SKM-1 treated with dmso at 0.1 percent for 144 hours (cell line): ENCODE results near the gene ARL15.
A peak's percentile ranks its signal among the peaks of the same experiment; 100 is the strongest.
"Not testable (repeated sequence)": the region's sequence is repeated elsewhere in the genome, so short reads cannot be mapped to it uniquely, and the experiment has no call there.

Experiments used
- DNase-seq: peaks from one replicate; lab custom pipeline; 2025; ENCODE audit not compliant: unreplicated experiment; lab: John Stamatoyannopoulos, UW

Gene ARL15

GRCh38 chr5:53997736-53998627, 312.4 kb downstream of the ARL15 start:
- DNase-seq: no peak

DNA sequence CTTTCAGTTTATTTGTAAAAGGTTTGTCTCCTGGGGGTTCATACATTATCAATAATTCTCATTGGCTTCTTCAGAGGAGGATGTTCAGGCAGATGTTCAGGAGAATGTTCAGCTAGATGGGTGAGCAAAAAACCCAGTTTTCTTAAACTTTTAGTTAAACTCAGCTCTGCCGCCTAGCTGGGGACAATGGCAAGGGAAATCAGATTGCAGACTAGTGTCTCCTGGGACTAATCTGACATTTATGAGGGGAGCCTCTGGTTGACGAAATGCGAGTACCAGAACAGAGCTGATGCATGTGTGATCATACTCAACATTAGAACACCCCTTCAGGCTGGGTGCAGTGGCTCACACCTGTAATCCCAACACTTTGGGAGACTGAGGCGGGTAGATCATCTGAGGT, 314.4 kb downstream of the ARL15 start:
- no peak for DNase-seq

DNA sequence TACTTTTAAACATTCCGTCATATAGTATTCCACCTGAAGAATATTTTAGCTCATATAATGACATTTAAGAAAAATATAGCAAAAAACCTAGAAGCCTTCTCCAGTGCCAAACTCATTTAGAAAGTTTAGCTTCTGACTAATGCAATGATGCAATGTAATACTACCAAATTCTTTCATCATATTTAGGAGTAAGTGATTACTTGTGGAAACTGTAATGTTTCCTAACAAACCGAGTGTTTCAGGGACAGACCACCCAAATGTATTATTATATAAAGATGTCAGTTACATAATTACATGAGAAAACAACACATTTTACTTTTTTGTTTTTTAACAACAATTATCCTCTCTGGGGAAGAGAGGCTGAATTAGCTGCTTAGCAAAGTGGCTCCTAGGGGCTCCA, 316.2 kb downstream of the ARL15 start:
- DNase-seq: no peak

GRCh38 chr5:53991942-53992341, 318.4 kb downstream of the ARL15 start:
- peak; percentile 3 for DNase-seq

DNA sequence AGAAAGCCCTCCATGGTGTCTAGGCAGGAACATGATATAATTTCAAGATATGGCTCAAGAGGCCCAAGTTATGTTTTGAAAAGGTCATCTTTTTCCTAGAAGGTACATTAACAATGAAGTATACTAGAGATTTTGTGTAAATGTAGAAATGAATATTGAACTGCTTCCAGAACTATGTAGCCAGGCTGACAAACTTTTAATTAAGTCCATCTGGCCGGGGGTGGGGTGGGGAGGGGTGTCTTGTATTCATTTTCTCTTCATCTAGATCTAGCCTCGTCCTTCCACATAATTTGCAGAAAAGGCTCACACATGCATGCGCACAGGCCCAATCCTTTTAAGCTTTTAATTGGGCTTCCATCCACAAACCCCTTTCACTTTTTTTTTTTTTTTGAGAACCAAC, 323.3 kb downstream of the ARL15 start:
- no peak for DNase-seq

DNA sequence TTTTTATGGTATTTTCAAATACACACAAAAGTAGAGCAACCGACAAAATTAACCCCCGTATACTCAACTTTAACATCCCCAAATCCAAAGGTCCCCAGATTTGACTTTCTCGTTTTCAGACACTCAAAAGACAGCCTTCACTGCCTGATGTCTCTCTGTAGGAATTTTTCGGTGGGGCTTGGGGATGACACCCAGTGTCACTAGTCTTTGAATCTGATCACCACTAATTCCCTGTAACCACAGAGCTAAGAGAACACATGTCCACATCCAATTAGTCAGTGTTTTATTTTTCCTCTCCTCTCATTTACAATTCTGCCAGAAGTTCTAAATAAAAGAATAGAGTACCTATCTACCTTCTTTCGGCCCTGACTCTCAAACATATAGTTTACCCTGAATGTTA, 324.6 kb downstream of the ARL15 start:
- DNase-seq: no peak

DNA sequence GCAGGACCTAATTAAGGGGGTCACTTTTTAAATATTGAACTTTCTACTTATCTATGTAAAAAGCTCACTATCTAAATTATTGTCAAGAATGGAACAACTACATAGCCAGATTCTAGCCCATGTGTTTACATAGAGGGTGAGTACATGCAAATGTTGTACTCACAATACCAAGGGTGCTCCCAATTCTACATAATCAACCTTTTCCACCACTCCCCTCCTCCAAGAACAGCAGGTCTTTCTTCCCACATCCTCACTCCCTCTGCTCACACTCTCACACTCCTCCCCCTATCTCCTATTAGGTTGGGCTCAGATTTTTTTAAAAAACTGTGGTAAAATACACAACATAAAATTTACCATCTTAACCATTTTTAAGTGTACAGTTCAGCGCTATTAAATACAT, 325.4 kb downstream of the ARL15 start:
- DNase-seq: no peak

- no peak for DNase-seq
These were observed 326.6 kb downstream of the ARL15 start for GRCh38 chr5:53983568-53984460.

- not testable (repeated sequence) for DNase-seq
These were observed 328.1 kb downstream of the ARL15 start for GRCh38 chr5:53982319-53982718.

- DNase-seq: no peak
These were observed 330.3 kb downstream of the ARL15 start for GRCh38 chr5:53980061-53980460.

- no peak for DNase-seq
These were observed 336.4 kb downstream of the ARL15 start for GRCh38 chr5:53974021-53974420.

- DNase-seq: no peak
These were observed 338.1 kb downstream of the ARL15 start for GRCh38 chr5:53972314-53972713.

DNA sequence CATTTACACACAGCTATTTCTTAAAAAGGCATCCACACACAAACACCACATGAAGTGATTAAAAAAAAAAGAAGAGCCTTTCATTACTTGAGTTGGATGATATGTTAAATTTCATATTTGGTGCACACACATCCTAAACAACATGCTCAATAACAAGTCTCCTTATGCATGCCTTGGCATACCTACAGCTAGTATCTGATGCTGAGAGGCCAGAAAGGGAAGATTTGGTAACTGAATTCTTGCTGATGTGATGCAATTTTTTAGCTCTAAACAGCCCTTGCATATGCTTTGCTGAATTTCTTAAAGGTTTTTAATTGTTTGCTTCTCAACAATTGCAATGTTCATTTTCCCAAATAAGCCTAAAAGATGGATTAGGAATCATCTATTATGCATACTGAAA, 338.8 kb downstream of the ARL15 start:
- DNase-seq: no peak

DNA sequence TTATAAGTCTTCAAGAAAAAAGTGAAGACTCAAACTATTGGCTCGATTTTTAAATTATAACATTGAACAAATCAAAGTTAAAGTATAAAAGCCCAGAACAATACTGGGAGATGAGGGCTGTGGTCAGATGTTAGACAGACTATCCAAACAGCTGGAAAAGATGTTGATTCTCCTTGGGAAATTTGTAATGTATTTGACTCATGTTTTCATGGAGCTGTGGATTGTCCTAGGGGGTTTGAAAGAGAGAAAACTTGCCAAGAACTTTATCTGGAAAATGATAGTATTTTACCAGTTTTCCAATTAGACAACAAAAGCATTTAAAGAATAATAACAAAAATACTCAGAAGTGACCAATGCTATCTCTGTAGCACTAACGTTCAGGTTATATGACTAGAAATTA, 339.2 kb downstream of the ARL15 start:
- no peak for DNase-seq

- no peak for DNase-seq
These were observed 339.9 kb downstream of the ARL15 start for GRCh38 chr5:53970475-53970874.

GRCh38 chr5:53969176-53969730, 341.1 kb downstream of the ARL15 start:
- no peak for DNase-seq

- no peak for DNase-seq
These were observed 344.9 kb downstream of the ARL15 start for GRCh38 chr5:53965459-53965858.

GRCh38 chr5:53963958-53964357, 346.4 kb downstream of the ARL15 start:
- no peak for DNase-seq

DNA sequence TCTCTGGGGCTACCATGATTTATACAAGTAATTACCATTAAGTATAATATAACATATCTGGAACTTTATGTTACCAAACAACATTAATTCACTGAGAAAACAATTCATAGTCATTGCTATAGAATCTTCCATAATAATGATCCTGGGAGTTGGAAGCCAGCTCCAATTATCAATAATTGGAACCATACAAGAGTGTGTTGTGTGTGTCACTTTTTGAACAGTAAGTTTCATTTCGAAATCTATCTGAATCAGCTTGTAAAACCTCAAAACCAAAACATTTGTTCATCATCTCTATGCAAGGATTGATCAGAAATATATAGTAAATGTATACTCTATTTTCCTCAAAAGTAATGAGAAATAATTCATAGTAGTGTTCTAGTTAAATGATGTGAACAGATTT, 348.1 kb downstream of the ARL15 start:
- DNase-seq: no peak

DNA sequence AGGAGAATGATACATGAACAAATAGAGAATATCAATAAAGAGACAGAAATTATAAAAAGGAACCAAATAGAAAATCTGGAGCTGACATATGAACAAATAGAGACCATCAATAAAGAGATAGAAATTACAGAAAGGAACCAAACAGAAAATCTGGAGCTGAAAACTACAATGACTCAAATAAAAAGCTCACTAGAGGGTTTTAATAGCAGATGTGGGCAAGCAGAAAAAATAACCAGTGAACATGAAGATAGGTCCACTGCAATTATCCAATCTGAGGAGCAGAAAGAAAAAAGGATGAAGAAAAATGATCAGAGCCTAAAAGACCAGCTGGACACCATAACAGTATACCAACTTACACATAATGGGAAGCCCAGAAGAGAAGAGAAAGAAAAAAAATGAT, 353.7 kb downstream of the ARL15 start:
- DNase-seq: no peak

DNA sequence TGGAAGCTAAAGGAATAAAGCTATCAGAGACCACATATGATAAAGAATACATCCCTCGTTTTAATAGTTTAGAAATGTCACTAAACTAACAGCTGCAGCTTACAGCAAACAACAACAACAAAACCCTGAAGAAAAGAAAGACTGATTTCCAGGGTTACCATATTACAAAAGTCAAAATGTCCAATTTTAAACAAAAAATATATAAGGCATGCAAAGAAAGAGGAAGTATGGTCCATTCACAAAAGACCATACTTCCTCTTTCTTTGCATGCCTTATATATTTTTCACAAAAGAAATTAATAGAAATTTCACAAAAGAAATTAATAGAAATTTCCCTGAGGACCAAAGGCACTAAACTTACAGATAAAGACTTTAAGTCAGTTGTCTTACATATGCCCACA, 354.2 kb downstream of the ARL15 start:
- DNase-seq: peak; percentile 36

DNA sequence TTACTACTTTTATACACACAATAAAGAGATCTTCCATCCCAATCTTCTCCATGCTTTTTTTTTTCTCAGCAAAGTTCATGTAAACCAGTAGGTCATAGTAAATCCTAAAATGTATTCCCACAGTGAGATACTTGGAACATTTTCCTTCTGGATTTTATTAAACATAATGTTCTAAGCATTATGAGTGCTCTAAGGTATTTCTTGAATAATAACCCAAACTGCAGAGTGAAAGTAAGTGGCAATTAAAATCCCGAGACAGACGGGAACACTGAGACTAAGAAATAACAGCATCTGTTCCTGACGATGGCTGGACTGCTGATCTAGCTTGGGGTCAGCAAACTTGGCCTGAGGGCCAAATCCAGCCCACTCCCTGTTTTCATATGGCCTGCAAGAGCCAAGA, 359.8 kb downstream of the ARL15 start:
- DNase-seq: no peak
